GM12874 (cell line): ENCODE results near the gene S1PR3.

ENCODE experiments used
- TF ChIP-seq, protein P1 (sequence below): IDR thresholded peaks from 2 replicates; pipeline ENCODE4 v1.5.1; 2011; ENCODE audit warnings: low read depth, mild to moderate bottlenecking, control low read depth, low read length, moderate library complexity; ENCODE audit not compliant: insufficient read depth

The S1PR3 gene

DNA sequence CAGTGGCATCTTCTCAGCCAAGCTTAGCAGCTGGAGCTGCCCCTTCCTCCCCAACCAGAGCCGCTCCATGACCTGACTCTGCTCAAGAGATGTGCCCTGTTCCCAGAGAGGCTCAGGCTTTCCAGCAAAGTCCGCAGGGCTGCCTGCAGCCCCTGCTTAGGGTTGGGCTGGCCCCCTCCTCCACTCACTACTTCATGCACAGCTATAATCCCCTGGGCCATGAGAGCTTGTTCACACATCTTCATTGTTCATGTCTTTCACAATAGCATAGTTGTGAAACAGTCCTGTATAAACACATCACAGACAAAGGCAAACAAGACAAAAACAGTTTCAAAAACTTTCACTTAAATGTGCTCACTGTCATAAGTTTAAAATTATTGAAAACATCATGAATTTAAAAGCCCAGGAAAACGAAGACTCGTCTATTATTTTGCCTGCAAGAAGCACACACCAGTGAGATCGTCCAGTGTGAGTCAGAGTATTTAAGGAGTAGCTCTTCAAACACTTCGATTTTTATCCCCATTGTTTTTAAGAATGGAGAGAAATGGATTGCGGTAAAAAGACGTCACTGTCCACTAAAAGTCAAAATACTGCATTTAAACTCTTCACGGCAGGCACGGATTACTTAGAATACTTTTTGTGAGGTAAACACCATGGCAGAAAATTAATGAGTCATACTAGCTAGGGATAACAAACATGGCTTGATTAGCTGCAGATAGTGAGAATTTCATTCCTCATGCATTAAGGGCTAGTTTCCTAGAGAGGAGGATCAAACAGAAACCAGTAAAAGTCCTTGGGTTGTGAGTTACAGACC lies 40.7 kb upstream of the S1PR3 start:
- TF ChIP-seq, protein P1, sequence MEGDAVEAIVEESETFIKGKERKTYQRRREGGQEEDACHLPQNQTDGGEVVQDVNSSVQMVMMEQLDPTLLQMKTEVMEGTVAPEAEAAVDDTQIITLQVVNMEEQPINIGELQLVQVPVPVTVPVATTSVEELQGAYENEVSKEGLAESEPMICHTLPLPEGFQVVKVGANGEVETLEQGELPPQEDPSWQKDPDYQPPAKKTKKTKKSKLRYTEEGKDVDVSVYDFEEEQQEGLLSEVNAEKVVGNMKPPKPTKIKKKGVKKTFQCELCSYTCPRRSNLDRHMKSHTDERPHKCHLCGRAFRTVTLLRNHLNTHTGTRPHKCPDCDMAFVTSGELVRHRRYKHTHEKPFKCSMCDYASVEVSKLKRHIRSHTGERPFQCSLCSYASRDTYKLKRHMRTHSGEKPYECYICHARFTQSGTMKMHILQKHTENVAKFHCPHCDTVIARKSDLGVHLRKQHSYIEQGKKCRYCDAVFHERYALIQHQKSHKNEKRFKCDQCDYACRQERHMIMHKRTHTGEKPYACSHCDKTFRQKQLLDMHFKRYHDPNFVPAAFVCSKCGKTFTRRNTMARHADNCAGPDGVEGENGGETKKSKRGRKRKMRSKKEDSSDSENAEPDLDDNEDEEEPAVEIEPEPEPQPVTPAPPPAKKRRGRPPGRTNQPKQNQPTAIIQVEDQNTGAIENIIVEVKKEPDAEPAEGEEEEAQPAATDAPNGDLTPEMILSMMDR, result no peak

DNA sequence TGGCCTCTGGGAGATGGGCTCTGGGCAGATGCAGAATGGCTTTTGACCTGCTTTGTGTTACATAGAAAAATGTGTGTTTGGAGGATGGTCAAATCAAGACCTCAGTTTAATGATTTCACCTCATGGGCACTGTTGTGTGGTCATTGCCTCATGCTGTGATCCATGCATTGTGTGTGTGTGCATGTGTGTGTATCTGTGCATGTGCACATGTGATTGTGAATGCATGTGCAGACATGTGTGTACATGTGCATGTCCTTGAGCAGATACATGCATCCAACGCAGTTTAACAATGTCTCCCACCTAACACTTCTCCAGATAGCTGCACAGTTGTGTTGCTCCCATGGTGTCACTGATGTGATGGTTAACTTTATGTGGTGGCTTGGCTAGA lies 40.1 kb upstream of the S1PR3 start:
- TF ChIP-seq, protein P1, result no peak

DNA sequence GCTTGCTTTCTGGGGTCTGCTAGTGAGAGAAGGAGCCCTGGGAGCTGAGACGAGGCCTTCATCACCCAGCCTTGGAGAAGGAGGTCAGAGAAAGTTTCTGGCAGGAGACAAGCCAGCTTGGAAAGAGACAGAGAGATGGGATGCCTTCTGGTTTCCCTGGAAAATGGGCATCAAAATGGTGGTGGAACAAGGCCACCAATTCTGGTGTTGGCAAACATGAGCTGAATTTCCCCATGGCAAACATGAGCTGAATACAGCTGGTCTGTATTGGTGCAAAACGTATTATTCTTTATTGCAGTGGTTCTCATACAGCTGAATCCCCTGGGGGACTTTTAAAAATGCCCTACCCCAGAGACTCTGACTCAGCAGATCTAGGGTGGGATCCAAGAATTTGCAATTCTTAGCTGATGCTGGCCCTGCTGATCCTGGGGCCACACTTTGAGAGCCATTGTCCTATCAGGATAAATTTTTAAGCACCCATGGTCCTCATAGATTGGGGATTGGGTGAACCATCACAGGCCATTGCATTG lies 39.1 kb upstream of the S1PR3 start:
- TF ChIP-seq, protein P1, result no peak

DNA sequence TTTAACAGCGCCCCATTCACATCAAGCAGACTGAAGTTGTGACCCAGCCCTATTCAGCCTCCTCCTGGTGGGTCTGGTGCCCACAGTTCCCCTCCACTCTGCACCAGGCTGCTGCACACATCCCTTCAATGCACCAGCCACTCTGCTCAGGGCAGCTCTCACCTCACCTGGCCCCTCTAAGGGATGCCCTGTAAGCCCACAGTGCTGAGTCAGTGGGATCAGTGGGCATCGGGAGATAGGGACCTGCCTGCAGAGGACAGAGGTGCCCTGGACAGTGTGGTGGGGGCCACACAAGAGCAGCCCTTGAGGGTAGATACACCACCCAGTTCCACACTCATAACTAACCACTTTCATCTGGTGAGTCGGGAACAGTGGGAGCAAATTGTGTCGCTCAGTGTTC lies 38.3 kb upstream of the S1PR3 start:
- TF ChIP-seq, protein P1, result no peak

DNA sequence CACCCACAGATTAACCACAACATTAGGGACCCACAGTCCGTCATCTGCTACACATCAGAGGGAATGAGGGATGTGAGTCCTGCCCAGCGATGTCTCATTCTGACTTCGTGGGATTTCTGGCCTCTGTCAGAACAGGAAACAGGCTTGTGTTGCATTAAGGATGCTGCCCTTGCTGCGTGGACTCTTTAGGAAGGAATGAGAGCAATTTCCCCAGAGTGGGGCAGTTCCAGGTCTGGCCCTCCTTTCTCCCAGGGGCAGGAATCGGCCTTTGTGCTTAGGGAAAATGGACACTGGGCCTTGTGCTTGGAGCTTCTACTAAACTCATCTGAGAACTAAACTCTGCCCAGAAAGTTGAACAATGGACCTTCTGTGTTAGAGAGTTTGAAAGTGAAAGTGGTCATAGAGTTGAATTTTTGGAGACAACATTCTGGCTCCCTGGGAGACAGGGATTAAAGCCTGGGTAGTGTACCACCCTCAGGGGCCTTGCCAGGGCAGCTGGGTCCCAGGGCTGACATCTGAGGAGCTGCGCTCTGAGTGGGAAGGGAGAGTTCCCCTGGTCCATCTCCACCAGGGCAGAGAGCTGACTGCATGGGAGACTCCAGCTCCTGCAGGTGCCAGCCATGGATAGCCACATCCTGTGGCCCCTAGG lies 37.8 kb upstream of the S1PR3 start:
- TF ChIP-seq, protein P1, result no peak

DNA sequence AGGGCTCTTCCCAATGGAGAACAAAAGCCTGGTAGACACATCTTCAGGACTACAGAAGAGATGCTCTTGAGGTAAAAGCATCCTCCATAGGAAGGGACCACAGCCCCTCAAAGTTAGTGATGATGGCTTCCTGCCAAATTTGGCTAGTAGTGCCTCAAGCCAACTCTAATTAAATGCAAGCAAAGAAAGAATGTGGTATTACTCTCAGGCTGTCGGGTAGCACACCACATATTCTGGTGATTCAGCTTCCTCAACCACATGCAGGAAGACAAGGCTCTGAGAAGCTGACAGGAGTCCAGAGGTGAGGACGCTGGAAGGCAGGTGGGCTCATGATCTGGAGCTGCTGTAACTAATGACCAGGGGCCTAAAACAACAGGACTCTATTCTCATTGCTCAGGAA lies 37.2 kb upstream of the S1PR3 start:
- TF ChIP-seq, protein P1, result no peak

DNA sequence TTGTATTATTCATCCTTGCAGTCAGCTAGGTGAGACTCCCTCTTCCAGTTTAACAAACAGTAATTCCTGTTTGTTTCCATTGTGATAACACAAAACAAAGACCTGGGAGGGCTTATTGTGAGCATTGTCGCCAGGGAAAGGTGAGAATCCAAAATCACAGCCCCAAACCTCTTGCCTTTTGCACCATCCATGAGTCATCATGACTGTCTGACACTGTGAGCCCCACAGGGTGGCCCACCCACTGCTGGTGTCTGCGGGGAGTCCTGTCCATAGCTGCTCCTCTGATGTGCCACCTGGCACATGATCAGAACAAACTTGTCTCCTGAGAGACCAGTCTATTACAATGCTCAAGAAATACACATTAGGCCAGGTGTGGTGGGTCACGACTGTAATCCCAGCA lies 33.7 kb upstream of the S1PR3 start:
- TF ChIP-seq, protein P1, result no peak
